ENCODE data around the gene CDC42. TPM values are rescaled to one million over a fixed set of nuclear protein-coding genes. Genes with fewer than 3 reads are reported as not detected.

CDC42 gene
- total RNA-seq, 1 experiment from 2014 or later = 171 TPM

DNA sequence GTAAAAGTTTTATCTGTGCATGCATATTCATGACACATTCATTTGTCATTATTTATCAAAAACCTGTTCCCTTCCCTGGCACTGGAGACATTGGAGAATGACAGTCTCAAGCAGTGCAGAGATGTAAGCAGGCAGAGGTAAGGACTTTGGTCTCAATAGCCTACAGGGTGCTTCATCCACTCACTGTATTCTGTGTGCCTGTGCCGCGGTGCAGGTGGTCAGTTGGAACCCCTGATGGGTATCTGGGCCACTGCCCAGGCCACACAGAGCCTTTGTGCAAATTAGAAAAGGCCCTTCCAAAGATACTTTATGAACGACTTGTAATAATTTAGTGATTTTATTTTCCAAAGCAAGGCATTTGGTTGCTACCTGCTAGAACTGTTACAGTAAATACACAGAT is 44.0 kb downstream of the CDC42 start (continued):
- TF ChIP-seq PREB (CRISPR knock-in tag; IDR thresholded peaks at IDR 0.05; ENCODE audit: borderline replicate concordance) = no peak

DNA sequence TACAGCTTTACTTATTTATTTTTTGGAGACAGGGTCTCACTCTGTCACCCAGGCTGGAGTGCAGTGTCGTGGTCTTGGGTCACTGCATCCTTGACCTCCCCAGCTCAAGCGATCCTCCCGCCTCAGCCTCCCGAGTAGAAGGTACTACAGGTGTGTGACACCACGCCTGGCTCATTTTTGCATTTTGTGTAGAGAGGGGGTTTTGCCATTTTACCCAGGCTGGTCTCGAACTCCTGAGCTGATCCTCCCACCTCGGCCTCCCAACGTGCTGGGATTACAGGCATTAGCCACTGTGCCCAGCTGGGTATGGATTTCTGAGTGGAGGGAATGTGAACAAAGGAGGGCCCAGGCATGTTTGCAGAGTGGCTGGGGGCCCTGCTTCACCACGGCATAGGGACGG is 46.2 kb downstream of the CDC42 start:
- H3K27me3 Mint-ChIP-seq (ENCODE audit: low read depth) = no peaks in the 10 kb centered on the region
- TF ChIP-seq GRHL2 (CRISPR knock-in tag; IDR thresholded peaks at IDR 0.05; ENCODE audit: insufficient replicate concordance, severe bottlenecking) (no peak), FOXP1 (CRISPR knock-in tag; IDR thresholded peaks at IDR 0.05; ENCODE audit: borderline replicate concordance) (no peak), ZNF263 (CRISPR knock-in tag; IDR thresholded peaks at IDR 0.05; ENCODE audit: low read depth) (no peak), ZNF232 (CRISPR knock-in tag; IDR thresholded peaks at IDR 0.05) (no peak), KAT7 (CRISPR knock-in tag; IDR thresholded peaks at IDR 0.05; ENCODE audit: borderline replicate concordance) (no peak), E2F5 (CRISPR knock-in tag; IDR thresholded peaks at IDR 0.05) (no peak), NFE2L1 (CRISPR knock-in tag; IDR thresholded peaks at IDR 0.05) (no peak), CBFB (CRISPR knock-in tag; IDR thresholded peaks at IDR 0.05; ENCODE audit: low read depth) (no peak), ZBTB21 (CRISPR knock-in tag; IDR thresholded peaks at IDR 0.05; ENCODE audit: borderline replicate concordance) (no peak), OVOL2 (CRISPR knock-in tag; IDR thresholded peaks at IDR 0.05; ENCODE audit: borderline replicate concordance) (no peak), PRRX2 (CRISPR knock-in tag; IDR thresholded peaks at IDR 0.05) (no peak)
- TF ChIP-seq, protein P1, sequence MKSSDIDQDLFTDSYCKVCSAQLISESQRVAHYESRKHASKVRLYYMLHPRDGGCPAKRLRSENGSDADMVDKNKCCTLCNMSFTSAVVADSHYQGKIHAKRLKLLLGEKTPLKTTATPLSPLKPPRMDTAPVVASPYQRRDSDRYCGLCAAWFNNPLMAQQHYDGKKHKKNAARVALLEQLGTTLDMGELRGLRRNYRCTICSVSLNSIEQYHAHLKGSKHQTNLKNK (CRISPR knock-in tag; IDR thresholded peaks at IDR 0.05) = no peak
- TF ChIP-seq, protein P2, sequence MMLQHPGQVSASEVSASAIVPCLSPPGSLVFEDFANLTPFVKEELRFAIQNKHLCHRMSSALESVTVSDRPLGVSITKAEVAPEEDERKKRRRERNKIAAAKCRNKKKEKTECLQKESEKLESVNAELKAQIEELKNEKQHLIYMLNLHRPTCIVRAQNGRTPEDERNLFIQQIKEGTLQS (CRISPR knock-in tag; conservative IDR thresholded peaks at IDR 0.05) = no peak
- TF ChIP-seq, protein P3, sequence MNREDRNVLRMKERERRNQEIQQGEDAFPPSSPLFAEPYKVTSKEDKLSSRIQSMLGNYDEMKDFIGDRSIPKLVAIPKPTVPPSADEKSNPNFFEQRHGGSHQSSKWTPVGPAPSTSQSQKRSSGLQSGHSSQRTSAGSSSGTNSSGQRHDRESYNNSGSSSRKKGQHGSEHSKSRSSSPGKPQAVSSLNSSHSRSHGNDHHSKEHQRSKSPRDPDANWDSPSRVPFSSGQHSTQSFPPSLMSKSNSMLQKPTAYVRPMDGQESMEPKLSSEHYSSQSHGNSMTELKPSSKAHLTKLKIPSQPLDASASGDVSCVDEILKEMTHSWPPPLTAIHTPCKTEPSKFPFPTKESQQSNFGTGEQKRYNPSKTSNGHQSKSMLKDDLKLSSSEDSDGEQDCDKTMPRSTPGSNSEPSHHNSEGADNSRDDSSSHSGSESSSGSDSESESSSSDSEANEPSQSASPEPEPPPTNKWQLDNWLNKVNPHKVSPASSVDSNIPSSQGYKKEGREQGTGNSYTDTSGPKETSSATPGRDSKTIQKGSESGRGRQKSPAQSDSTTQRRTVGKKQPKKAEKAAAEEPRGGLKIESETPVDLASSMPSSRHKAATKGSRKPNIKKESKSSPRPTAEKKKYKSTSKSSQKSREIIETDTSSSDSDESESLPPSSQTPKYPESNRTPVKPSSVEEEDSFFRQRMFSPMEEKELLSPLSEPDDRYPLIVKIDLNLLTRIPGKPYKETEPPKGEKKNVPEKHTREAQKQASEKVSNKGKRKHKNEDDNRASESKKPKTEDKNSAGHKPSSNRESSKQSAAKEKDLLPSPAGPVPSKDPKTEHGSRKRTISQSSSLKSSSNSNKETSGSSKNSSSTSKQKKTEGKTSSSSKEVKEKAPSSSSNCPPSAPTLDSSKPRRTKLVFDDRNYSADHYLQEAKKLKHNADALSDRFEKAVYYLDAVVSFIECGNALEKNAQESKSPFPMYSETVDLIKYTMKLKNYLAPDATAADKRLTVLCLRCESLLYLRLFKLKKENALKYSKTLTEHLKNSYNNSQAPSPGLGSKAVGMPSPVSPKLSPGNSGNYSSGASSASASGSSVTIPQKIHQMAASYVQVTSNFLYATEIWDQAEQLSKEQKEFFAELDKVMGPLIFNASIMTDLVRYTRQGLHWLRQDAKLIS (CRISPR knock-in tag; IDR thresholded peaks at IDR 0.05; ENCODE audit: borderline replicate concordance) = no peak
- TF ChIP-seq, protein P4, sequence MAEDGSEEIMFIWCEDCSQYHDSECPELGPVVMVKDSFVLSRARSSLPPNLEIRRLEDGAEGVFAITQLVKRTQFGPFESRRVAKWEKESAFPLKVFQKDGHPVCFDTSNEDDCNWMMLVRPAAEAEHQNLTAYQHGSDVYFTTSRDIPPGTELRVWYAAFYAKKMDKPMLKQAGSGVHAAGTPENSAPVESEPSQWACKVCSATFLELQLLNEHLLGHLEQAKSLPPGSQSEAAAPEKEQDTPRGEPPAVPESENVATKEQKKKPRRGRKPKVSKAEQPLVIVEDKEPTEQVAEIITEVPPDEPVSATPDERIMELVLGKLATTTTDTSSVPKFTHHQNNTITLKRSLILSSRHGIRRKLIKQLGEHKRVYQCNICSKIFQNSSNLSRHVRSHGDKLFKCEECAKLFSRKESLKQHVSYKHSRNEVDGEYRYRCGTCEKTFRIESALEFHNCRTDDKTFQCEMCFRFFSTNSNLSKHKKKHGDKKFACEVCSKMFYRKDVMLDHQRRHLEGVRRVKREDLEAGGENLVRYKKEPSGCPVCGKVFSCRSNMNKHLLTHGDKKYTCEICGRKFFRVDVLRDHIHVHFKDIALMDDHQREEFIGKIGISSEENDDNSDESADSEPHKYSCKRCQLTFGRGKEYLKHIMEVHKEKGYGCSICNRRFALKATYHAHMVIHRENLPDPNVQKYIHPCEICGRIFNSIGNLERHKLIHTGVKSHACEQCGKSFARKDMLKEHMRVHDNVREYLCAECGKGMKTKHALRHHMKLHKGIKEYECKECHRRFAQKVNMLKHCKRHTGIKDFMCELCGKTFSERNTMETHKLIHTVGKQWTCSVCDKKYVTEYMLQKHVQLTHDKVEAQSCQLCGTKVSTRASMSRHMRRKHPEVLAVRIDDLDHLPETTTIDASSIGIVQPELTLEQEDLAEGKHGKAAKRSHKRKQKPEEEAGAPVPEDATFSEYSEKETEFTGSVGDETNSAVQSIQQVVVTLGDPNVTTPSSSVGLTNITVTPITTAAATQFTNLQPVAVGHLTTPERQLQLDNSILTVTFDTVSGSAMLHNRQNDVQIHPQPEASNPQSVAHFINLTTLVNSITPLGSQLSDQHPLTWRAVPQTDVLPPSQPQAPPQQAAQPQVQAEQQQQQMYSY (CRISPR knock-in tag; IDR thresholded peaks at IDR 0.05) = no peak
- TF ChIP-seq, protein P5, sequence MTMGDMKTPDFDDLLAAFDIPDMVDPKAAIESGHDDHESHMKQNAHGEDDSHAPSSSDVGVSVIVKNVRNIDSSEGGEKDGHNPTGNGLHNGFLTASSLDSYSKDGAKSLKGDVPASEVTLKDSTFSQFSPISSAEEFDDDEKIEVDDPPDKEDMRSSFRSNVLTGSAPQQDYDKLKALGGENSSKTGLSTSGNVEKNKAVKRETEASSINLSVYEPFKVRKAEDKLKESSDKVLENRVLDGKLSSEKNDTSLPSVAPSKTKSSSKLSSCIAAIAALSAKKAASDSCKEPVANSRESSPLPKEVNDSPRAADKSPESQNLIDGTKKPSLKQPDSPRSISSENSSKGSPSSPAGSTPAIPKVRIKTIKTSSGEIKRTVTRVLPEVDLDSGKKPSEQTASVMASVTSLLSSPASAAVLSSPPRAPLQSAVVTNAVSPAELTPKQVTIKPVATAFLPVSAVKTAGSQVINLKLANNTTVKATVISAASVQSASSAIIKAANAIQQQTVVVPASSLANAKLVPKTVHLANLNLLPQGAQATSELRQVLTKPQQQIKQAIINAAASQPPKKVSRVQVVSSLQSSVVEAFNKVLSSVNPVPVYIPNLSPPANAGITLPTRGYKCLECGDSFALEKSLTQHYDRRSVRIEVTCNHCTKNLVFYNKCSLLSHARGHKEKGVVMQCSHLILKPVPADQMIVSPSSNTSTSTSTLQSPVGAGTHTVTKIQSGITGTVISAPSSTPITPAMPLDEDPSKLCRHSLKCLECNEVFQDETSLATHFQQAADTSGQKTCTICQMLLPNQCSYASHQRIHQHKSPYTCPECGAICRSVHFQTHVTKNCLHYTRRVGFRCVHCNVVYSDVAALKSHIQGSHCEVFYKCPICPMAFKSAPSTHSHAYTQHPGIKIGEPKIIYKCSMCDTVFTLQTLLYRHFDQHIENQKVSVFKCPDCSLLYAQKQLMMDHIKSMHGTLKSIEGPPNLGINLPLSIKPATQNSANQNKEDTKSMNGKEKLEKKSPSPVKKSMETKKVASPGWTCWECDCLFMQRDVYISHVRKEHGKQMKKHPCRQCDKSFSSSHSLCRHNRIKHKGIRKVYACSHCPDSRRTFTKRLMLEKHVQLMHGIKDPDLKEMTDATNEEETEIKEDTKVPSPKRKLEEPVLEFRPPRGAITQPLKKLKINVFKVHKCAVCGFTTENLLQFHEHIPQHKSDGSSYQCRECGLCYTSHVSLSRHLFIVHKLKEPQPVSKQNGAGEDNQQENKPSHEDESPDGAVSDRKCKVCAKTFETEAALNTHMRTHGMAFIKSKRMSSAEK (CRISPR knock-in tag; IDR thresholded peaks at IDR 0.05; ENCODE audit: borderline replicate concordance) = no peak
- peaks cover 18% of the 10 kb centered on the region for H3K36me3 Mint-ChIP-seq
- peaks cover 2% of the 10 kb centered on the region; the same call in 1 of the 2 replicates for H3K4me1 Mint-ChIP-seq
- no peak overlapping the region for H3K4me3 Mint-ChIP-seq
- ATAC-seq (no peak), DNase-seq (ENCODE audit: low spot score) (no peak)
- H3K9me3 Mint-ChIP-seq = no peaks in the 10 kb centered on the region
- CTCF ChIA-PET = interaction anchor here (1.3 kb wide), 1 partner anchor 43 kb away, joined by 3 read pairs; no protein-coding TSS in a partner anchor
- H3K27ac Mint-ChIP-seq = no peak overlapping the region
- POLR2A ChIA-PET = no interaction called here
